SW480 (cell line): ENCODE measurements around the gene UBALD2.

Experiments used
- DNase-seq: peaks from one replicate; pipeline ENCODE4 v3.0.0-alpha.2; 2016; ENCODE audit warnings: low spot score

The UBALD2 gene

GRCh38 chr17:76318586-76318985, 53.4 kb downstream of the UBALD2 start:
- no peak for DNase-seq
